Tibial artery (tissue), 4 donors: ENCODE data around the gene CYP1A1.

Experiments used
- DNase-seq, 2 donors: peaks; one replicate each; pipeline ENCODE4 v3.0.0-alpha.2; 2019
- H3K27ac ChIP-seq, 2 donors: fragments of 200-600 bp; sonication (generic) in 1 of 2; 1 replicate in 1 of 2; 2 replicates in 1 of 2; pipeline ENCODE4 v1.5.1; 2018 to 2019; ENCODE audit warnings: mild to moderate bottlenecking in 1 of 2
- H3K27me3 ChIP-seq, 2 donors: fragments of 200-600 bp; sonication (generic) in 1 of 2; one replicate each; pipeline versions ENCODE4 v1.5.1 to v1.6.0; 2016 to 2019
- H3K36me3 ChIP-seq, 3 donors: fragments of 200-600 bp; sonication (generic) in 2 of 3; one replicate each; pipeline ENCODE4 v1.5.1; 2016 to 2019; ENCODE audit warnings: mild to moderate bottlenecking in 2 of 3
- H3K4me1 ChIP-seq, 4 donors: fragments of 200-600 bp; sonication (generic) in 2 of 4; 1 replicate in 3 of 4; 2 replicates in 1 of 4; pipeline ENCODE4 v1.5.1; 2016 to 2019
- H3K4me3 ChIP-seq, 2 donors: fragments of 200-600 bp; sonication (generic) in 1 of 2; 1 replicate in 1 of 2; 2 replicates in 1 of 2; pipeline ENCODE4 v1.5.1; 2018 to 2019; ENCODE audit warnings: mild to moderate bottlenecking in 2 of 2
- H3K9me3 ChIP-seq, 3 donors: fragments of 200-600 bp; sonication (generic) in 1 of 3; one replicate each; pipeline ENCODE4 v1.5.1; 2016 to 2019
- CTCF ChIP-seq, 2 experiments: fragments of 200-600 bp in 1 of 2; fragments of 450-650 bp in 1 of 2; IDR thresholded peaks; one replicate each; pipeline ENCODE4 v1.5.1; 2017 to 2019; ENCODE audit warnings: antibody characterized with exemption in 2 of 2, mild to moderate bottlenecking in 1 of 2, moderate library complexity in 1 of 2
- intact Hi-C: fragments of 100-400 bp; cut with DNase I; formaldehyde crosslinking; loops from one replicate; pipeline ENCODE4 v1.15.0; 2023; ENCODE audit warnings: low total_unique reads

CYP1A1 gene

GRCh38 chr15:74758736-74759135 is 33.4 kb upstream of the CYP1A1 start:
- Histone ChIP-seq H3K4me3 (no peak overlapping the region), H3K36me3 (no peaks in the 10 kb centered on the region), H3K27ac (no peak overlapping the region), H3K4me1 (no peaks in the 10 kb centered on the region), H3K27me3 (peaks cover 0 to 27% of the 10 kb centered on the region in 2 donors), H3K9me3 (no peaks in the 10 kb centered on the region)
- intact Hi-C loops: no loop called here
- TF ChIP-seq CTCF (IDR thresholded peaks at IDR 0.05): no peak
- no peak for DNase-seq

- H3K36me3 ChIP-seq: no peaks in the 10 kb centered on the region
- intact Hi-C loops: loop anchor here (5.0 kb wide), 1 partner anchor 357 kb away; no protein-coding TSS in a partner anchor
- no peak for DNase-seq
- no peak for TF ChIP-seq CTCF (IDR thresholded peaks at IDR 0.05)
- no peak overlapping the region for H3K27ac ChIP-seq
- H3K9me3 ChIP-seq: no peaks in the 10 kb centered on the region
- H3K4me1 ChIP-seq: no peaks in the 10 kb centered on the region
- peaks cover 0 to 6% of the 10 kb centered on the region in 2 donors for H3K27me3 ChIP-seq
- no peak overlapping the region for H3K4me3 ChIP-seq
Measured at GRCh38 chr15:74754593-74755215, 29.4 kb upstream of the CYP1A1 start.

GRCh38 chr15:74752531-74752930 is 27.2 kb upstream of the CYP1A1 start:
- no peak overlapping the region for H3K27ac ChIP-seq
- intact Hi-C loops: loop anchor here (5.0 kb wide), 1 partner anchor 355 kb away; no protein-coding TSS in a partner anchor
- H3K9me3 ChIP-seq: no peaks in the 10 kb centered on the region

GRCh38 chr15:74752011-74752410 is 26.7 kb upstream of the CYP1A1 start:
- TF ChIP-seq CTCF (IDR thresholded peaks at IDR 0.05): no peak
- no peak for DNase-seq
- peaks cover 0 to 9% of the 10 kb centered on the region in 2 donors for H3K27me3 ChIP-seq
- H3K36me3 ChIP-seq: no peaks in the 10 kb centered on the region
- no peaks in the 10 kb centered on the region for H3K9me3 ChIP-seq
- intact Hi-C loops: loop anchor here (5.0 kb wide), 1 partner anchor 355 kb away; no protein-coding TSS in a partner anchor
- H3K4me1 ChIP-seq: no peaks in the 10 kb centered on the region
- no peak overlapping the region for H3K4me3 ChIP-seq
- no peak overlapping the region for H3K27ac ChIP-seq

More at GRCh38 chr15:74752531-74752930, 27.2 kb upstream of the CYP1A1 start:
- TF ChIP-seq CTCF (IDR thresholded peaks at IDR 0.05): no peak
- Histone ChIP-seq H3K27me3 (peaks cover 0 to 9% of the 10 kb centered on the region in 2 donors), H3K4me1 (no peaks in the 10 kb centered on the region), H3K4me3 (no peak overlapping the region), H3K36me3 (no peaks in the 10 kb centered on the region)
- DNase-seq: no peak

- Histone ChIP-seq H3K4me3 (no peak overlapping the region), H3K27ac (no peak overlapping the region), H3K36me3 (no peaks in the 10 kb centered on the region), H3K9me3 (no peaks in the 10 kb centered on the region), H3K27me3 (peaks cover 0 to 9% of the 10 kb centered on the region in 2 donors), H3K4me1 (no peaks in the 10 kb centered on the region)
- no peak for DNase-seq
- intact Hi-C loops: loop anchor here (5.0 kb wide), 1 partner anchor 353 kb away; no protein-coding TSS in a partner anchor
- no peak for TF ChIP-seq CTCF (IDR thresholded peaks at IDR 0.05)
Measured at GRCh38 chr15:74750751-74751150, 25.4 kb upstream of the CYP1A1 start.
